Progenitor cell of endocrine pancreas (in vitro differentiated cells): ENCODE measurements around the gene SLC16A1. TPM values are rescaled to one million over a fixed set of nuclear protein-coding genes. Genes with fewer than 3 reads are reported as not detected.

Experiments used
- DNase-seq: peaks from one replicate; pipeline ENCODE4 v3.0.0; 2021; ENCODE audit warnings: low spot score; ENCODE audit not compliant: unreplicated experiment
- H3K27ac Mint-ChIP-seq: 2 replicates; pipeline ENCODE4 v1.8.0; 2021; ENCODE audit warnings: mild to moderate bottlenecking, moderate library complexity, mixed read lengths
- H3K27me3 Mint-ChIP-seq: 2 replicates; pipeline ENCODE4 v1.8.0; 2021; ENCODE audit warnings: mixed read lengths
- H3K36me3 Mint-ChIP-seq: 2 replicates; pipeline ENCODE4 v1.8.0; 2022; ENCODE audit warnings: mixed read lengths; ENCODE audit not compliant: insufficient read depth
- H3K4me1 Mint-ChIP-seq: 2 replicates; pipeline ENCODE4 v1.8.0; 2021; ENCODE audit warnings: low read depth, mixed read lengths
- H3K4me3 Mint-ChIP-seq: 2 replicates; pipeline ENCODE4 v1.8.0; 2021; ENCODE audit warnings: low read depth, mild to moderate bottlenecking, moderate library complexity, mixed read lengths
- H3K9me3 Mint-ChIP-seq: 2 replicates; pipeline ENCODE4 v1.8.0; 2021; ENCODE audit warnings: low read depth, mixed read lengths
- CTCF ChIP-seq: fragments of 200-600 bp; sonication (generic); IDR thresholded peaks from one replicate; pipeline ENCODE4 v1.5.0; 2021; ENCODE audit warnings: antibody characterized with exemption, mild to moderate bottlenecking; ENCODE audit not compliant: unreplicated experiment
- total RNA-seq: library from RNA; stranded (reverse); gene quantifications from 2 replicates; pipeline ENCODE4 v1.2.1, GENCODE V29; 2021

SLC16A1 gene
- total RNA-seq, 1 donor from 2014 or later: 65.0 TPM

- Mint-ChIP-seq H3K36me3 (peaks cover 3% of the 10 kb centered on the region), H3K4me1 (peaks cover 25% of the 10 kb centered on the region), H3K9me3 (no peaks in the 10 kb centered on the region), H3K27ac (peak overlapping the region; percentile 98), H3K4me3 (peak overlapping the region; percentile 91), H3K27me3 (peaks cover 16% of the 10 kb centered on the region)
- no peak for TF ChIP-seq CTCF
- DNase-seq: peak; percentile 36
Measured at GRCh38 chr1:112954945-112955772, 837 bp downstream of the SLC16A1 start.

- Mint-ChIP-seq H3K36me3 (peaks cover 3% of the 10 kb centered on the region), H3K9me3 (no peaks in the 10 kb centered on the region), H3K4me3 (peak overlapping the region; percentile 91), H3K27ac (peak overlapping the region; percentile 13), H3K4me1 (peaks cover 25% of the 10 kb centered on the region), H3K27me3 (peaks cover 16% of the 10 kb centered on the region)
- no peak for TF ChIP-seq CTCF
- no peak for DNase-seq
Measured at GRCh38 chr1:112954017-112954650, 1.9 kb downstream of the SLC16A1 start.

DNA sequence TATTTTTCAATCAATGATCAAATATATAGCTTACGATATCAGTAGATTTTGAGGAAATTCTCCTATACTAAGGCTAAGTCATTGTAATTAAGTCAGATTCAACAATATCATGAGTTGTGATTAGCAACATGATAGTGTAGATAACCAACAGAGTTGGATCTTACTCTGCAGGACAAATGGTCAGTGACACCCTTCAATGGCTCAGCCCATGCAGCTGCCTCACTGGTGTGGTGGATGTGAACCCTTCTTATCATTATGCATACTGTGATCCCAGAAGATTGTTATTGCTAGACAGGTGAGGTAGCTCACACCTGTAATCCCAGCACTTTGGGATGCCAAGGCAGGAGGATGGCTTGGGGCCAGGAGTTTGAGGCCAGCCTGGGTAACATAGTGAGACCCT, 5.6 kb downstream of the SLC16A1 start:
- Mint-ChIP-seq H3K4me3 (no peak overlapping the region), H3K4me1 (peaks cover 21% of the 10 kb centered on the region), H3K36me3 (peaks cover 3% of the 10 kb centered on the region)

DNA sequence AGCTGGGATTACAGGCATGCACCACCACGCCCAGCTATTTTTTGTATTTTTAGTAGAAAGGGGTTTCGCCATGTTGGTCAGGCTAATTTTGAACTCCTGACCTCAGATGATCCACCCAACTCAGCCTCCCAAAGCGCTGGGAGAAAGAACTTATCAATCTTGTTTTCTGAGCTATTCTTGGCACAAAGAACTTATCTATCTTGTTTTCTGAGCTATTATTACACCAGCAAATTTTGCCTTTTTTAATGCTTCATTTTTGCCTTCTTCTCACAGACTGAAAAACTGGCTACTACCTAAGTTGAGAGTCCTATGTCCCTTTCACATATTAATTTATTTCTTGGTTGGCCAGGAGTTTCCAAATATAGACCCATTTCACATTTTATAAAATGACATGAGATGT, 9.3 kb downstream of the SLC16A1 start:
- Mint-ChIP-seq H3K36me3 (peaks cover 4% of the 10 kb centered on the region), H3K9me3 (no peaks in the 10 kb centered on the region), H3K27me3 (no peaks in the 10 kb centered on the region), H3K4me3 (no peak overlapping the region), H3K4me1 (no peaks in the 10 kb centered on the region), H3K27ac (no peak overlapping the region)
- TF ChIP-seq CTCF: no peak
- DNase-seq: no peak

More for the DNA sequence above, 5.6 kb downstream of the SLC16A1 start:
- Mint-ChIP-seq H3K27me3 (no peaks in the 10 kb centered on the region), H3K27ac (no peak overlapping the region), H3K9me3 (no peaks in the 10 kb centered on the region)
- no peak for TF ChIP-seq CTCF
- DNase-seq: no peak

GRCh38 chr1:112939810-112940209, 16.2 kb downstream of the SLC16A1 start:
- H3K4me3 Mint-ChIP-seq: no peak overlapping the region
- no peaks in the 10 kb centered on the region for H3K9me3 Mint-ChIP-seq
- DNase-seq: no peak
- H3K36me3 Mint-ChIP-seq: peaks cover 4% of the 10 kb centered on the region
- H3K27me3 Mint-ChIP-seq: no peaks in the 10 kb centered on the region
- no peak for TF ChIP-seq CTCF
- no peak overlapping the region for H3K27ac Mint-ChIP-seq
- peaks cover 5% of the 10 kb centered on the region for H3K4me1 Mint-ChIP-seq
